ENCODE results near the gene CAPNS1. TPM values are rescaled to one million over a fixed set of nuclear protein-coding genes. Genes with fewer than 3 reads are reported as not detected.
"Not testable (repeated sequence)": the region's sequence is repeated elsewhere in the genome, so short reads cannot be mapped to it uniquely, and the experiment has no call there.

Gene CAPNS1
- total RNA-seq, 4 donors from 2014 or later: 179 to 235 (median 213) TPM

DNA sequence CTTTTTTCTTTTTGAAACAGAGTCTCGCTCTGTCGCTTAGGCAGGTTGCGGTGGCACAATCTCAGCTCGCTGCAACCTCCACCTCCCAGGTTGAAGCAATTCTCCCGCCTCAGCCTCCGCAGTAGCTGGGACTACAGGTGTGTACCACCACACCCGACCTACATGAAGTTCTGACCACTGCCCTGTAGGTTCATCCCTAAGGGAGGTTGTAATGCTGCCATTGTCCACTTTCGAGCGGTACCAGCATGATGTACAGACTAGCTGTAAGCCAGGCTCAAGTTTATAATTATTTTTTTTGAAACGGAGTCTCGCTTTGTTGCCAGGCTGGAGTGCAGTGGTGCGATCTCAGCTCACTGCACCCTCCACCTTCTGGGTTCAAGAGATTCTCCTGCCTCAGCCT is 23.9 kb downstream of the CAPNS1 start:
- Histone ChIP-seq H3K36me3 (peaks cover 0 to 19% (median 0%) of the 10 kb centered on the region in 3 donors), H3K27me3 (no peaks in the 10 kb centered on the region), H3K27ac (no peak overlapping the region), H3K4me1 (no peaks in the 10 kb centered on the region), H3K9me3 (no peaks in the 10 kb centered on the region), H3K4me3 (no peak overlapping the region)
- DNase-seq (ENCODE audit: low spot score in 2 of 2): no peak
- 90 to 98% methylated on average over 12 of the region's 12 CpGs for WGBS, 2 donors
- TF ChIP-seq, protein P1, sequence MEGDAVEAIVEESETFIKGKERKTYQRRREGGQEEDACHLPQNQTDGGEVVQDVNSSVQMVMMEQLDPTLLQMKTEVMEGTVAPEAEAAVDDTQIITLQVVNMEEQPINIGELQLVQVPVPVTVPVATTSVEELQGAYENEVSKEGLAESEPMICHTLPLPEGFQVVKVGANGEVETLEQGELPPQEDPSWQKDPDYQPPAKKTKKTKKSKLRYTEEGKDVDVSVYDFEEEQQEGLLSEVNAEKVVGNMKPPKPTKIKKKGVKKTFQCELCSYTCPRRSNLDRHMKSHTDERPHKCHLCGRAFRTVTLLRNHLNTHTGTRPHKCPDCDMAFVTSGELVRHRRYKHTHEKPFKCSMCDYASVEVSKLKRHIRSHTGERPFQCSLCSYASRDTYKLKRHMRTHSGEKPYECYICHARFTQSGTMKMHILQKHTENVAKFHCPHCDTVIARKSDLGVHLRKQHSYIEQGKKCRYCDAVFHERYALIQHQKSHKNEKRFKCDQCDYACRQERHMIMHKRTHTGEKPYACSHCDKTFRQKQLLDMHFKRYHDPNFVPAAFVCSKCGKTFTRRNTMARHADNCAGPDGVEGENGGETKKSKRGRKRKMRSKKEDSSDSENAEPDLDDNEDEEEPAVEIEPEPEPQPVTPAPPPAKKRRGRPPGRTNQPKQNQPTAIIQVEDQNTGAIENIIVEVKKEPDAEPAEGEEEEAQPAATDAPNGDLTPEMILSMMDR (IDR thresholded peaks at IDR 0.05): no peak
- TF ChIP-seq POLR2A (IDR thresholded peaks at IDR 0.05) (no peak), EP300 (IDR thresholded peaks at IDR 0.05) (no peak)

DNA sequence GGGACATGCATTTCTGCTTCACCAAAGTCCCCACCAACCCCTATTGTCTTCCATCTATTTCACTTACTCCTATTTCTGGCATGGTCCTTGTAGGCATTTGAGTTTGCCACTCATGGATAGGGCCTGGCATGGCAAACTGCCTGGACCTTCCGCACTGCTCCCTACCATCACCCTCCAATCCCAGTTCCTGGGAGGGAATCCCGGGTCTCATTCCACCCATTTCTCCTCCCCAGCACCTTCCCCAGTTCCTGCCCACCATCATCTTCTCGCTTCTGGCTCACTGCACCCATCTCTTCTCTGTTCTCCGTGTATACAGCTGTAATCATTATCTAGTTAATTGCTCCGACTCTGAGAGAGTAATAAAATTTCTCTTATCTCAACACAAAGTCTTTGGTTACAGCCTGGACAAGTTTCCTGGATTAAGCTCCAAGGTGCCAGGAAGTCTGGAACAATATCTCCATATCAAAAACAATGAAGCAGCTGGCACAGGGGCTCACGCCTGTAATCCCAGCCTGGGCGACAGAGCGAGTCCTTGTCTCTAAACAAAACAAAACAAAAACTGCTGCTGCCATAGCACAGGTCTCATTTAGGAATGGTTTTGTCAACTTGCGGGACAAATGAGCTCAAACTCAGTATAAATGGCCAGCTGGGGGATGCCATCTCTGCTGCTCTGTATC is 29.4 kb downstream of the CAPNS1 start:
- 57% methylated on average over 9 of the region's 9 CpGs for WGBS, 2 donors
- DNase-seq (ENCODE audit: low spot score in 2 of 2): no peak
- no peak overlapping the region for H3K4me3 ChIP-seq

DNA sequence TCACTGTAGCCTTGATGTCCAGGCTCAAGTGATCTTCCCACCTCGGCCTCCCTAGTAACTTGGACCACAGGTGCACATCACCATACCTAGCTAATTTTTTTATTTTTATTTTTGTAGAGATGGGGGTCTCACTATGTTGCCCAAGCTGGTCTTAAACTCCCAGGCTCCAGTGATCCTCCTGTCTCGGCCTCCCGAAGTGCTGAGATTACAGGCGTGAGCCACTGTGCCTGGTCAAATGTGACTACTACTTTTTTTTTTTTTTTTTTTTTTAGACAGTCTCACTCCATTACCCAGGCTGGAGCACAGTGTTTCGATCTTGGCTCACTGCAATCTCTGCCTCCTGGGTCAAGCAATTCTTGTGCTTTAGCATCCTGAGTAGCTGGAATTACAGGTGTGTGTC is 33.0 kb downstream of the CAPNS1 start:
- Histone ChIP-seq H3K9me3 (no peaks in the 10 kb centered on the region), H3K4me3 (no peak overlapping the region), H3K36me3 (no peaks in the 10 kb centered on the region), H3K27ac (no peak overlapping the region), H3K27me3 (no peaks in the 10 kb centered on the region), H3K4me1 (peaks cover 0 to 7% (median 0%) of the 10 kb centered on the region in 4 donors)
- 89 to 90% methylated on average over 5 of the region's 5 CpGs for WGBS, 2 donors
- TF ChIP-seq, protein P1 (IDR thresholded peaks at IDR 0.05): no peak
- TF ChIP-seq POLR2A (IDR thresholded peaks at IDR 0.05) (no peak), EP300 (IDR thresholded peaks at IDR 0.05) (no peak)
- no peak for DNase-seq (ENCODE audit: low spot score in 2 of 2)

More for the DNA sequence above, 29.4 kb downstream of the CAPNS1 start:
- TF ChIP-seq EP300 (IDR thresholded peaks at IDR 0.05): peak in 1 of 2 donors; percentile 15
- no peak for TF ChIP-seq POLR2A (IDR thresholded peaks at IDR 0.05)
- TF ChIP-seq, protein P1 (IDR thresholded peaks at IDR 0.05): no peak
- no peaks in the 10 kb centered on the region for H3K9me3 ChIP-seq
- H3K4me1 ChIP-seq: peaks cover 0 to 7% (median 0%) of the 10 kb centered on the region in 4 donors
- H3K36me3 ChIP-seq: peaks cover 0 to 12% (median 0%) of the 10 kb centered on the region in 3 donors
- H3K27me3 ChIP-seq: no peaks in the 10 kb centered on the region
- H3K27ac ChIP-seq: peak overlapping the region in 3 of 4 donors; percentile 36 to 71 (median 46)

DNA sequence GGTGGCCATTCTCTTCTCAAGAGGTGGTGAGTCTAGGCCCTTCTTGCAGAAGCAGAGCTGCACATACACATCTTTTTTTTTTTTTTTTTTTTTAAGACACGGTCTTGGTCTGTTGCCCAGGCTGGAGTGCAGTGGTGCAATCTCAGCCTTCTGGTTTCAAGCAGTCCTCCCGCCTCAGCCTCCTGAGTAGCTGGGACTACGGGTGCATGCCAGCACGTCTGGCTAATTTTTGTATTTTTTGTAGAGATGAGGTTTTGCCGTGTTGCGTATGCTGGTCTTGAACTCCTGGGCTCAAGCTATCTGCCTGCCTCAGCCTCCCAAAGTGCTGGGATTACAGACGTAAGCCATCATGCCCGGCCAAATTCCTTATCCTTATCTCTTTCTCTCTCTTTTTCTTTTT is 34.0 kb downstream of the CAPNS1 start:
- DNase-seq (ENCODE audit: low spot score in 2 of 2); H3K4me1 ChIP-seq; H3K36me3 ChIP-seq; H3K4me3 ChIP-seq; H3K9me3 ChIP-seq; H3K27ac ChIP-seq; H3K27me3 ChIP-seq: not testable (repeated sequence)
- WGBS, 2 donors: 81 to 84% methylated on average over 8 of the region's 8 CpGs

DNA sequence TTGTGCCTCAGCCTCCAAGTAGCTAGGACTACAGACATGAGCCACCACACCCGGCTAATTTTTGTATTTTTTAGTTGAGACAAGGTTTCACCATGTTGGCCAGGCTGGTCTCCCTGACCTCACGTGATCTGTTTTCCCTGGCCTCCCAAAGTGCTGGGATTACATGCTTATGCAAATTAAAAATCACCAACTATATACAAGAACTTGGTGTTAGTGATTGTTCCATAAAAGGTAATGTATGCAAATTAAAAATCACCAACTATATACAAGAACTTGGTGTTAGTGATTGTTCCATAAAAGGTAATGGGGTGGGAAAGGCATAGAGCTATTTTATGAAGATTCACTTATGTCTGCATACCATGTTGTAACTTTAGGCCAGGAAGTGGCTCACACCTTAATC is 39.2 kb downstream of the CAPNS1 start:
- H3K36me3 ChIP-seq: peaks cover 0 to 35% (median 0%) of the 10 kb centered on the region in 3 donors
- WGBS, 2 donors: 59 to 63% methylated on average over 2 of the region's 2 CpGs
- not testable (repeated sequence) for DNase-seq (ENCODE audit: low spot score in 2 of 2); H3K4me3 ChIP-seq; H3K4me1 ChIP-seq; H3K9me3 ChIP-seq; H3K27ac ChIP-seq; H3K27me3 ChIP-seq

DNA sequence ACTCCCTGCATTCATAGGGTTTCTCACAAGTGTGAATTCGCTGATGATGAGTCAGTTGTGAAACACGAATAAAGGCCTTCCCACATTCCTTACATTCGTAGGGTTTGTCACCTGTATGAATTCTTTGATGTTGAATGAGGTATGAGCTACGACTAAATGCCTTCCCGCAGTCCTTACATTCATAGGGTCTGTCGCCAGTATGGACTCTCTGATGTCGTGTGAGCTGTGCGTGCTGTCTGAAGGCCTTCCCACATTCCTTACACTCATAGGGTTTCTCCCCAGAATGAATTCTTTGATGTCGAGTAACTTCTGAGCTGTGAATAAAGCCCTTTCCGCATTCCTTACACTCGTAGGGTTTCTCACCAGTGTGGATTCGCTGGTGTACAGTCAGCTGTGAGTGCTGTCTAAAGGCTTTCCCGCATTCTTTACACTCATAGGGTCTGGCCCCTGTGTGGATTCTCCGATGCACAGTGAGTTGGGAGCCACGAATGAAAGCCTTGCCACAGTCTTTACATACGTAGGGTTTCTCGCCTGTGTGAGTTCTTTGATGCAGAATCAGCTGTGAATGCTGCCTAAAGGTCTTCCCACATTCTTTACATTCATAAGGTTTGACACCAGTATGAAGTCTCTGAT is 42.9 kb downstream of the CAPNS1 start:
- Histone ChIP-seq H3K27me3 (no peaks in the 10 kb centered on the region), H3K27ac (no peak overlapping the region), H3K36me3 (peaks cover 0 to 41% (median 0%) of the 10 kb centered on the region in 3 donors), H3K4me3 (no peak overlapping the region), H3K9me3 (no peaks in the 10 kb centered on the region), H3K4me1 (no peaks in the 10 kb centered on the region)
- no peak for TF ChIP-seq EP300 (IDR thresholded peaks at IDR 0.05)
- no peak for DNase-seq (ENCODE audit: low spot score in 2 of 2)
- 84 to 87% methylated on average over 17 of the region's 17 CpGs for WGBS, 2 donors
